NCI-H2171 treated with DMSO at 0.1 percent for 48 hours (cell line): ENCODE results near the gene MYT1.
"Not testable (repeated sequence)": the region's sequence is repeated elsewhere in the genome, so short reads cannot be mapped to it uniquely, and the experiment has no call there.

Source experiments
- DNase-seq: peaks from one replicate; lab custom pipeline; 2025; lab: John Stamatoyannopoulos, UW

MYT1 gene

GRCh38 chr20:64166721-64167615 is 2.7 kb downstream of the MYT1 start:
- no peak for DNase-seq

DNA sequence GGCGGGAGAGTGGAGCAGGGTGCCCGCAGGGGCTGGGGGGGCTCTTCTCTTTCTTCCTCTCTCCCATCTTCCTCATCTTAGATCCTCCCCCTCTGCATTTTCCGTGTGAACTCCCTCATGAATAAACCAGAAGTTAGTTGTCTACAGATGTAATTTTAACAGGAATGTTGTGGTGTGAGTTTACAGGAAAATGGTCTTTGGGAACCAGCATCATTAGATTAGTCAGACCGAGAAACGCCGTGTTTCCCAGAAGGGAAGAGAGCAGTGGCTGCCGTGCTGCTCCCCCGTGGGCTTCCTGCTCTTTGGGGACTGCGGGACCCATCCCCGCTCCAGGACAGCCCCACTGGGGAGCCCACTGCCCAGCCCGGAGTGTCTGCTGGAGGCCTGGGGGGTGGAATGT is 3.4 kb downstream of the MYT1 start:
- DNase-seq: no peak

DNA sequence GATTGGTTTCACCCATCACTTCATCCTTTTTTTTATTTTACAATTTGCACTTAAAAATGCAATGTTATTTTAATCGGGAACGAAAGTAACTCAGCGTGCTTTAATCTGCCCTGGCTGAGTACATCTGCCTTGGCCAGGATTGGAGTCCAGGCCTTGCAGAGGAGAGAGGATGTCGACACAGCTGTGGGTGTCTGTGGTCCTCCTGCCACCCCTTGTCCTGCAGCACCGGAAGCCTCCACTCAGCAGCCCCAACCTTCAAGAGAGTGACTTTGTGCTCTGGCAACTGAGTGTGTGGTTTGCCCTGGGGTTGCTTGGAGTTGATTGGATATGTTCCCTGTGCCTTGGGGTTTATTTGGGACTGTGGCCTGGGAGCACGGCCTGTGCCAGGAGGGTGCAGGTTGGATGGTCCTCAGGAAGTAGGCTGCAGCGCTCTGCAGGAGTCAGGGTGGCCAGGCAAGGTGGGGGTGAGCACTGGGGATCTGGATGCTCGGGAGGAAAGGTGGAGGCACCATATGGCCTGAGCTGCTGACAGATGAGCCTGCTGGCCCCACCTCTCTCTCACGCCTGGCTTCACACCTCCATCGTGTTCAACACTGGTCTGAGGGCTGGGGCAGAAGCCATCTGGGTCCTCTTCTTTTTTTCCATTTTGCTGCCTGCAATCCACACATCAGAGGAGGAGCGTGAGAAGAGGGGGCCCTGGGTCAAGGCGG is 4.3 kb downstream of the MYT1 start:
- peak; percentile 97 for DNase-seq

DNA sequence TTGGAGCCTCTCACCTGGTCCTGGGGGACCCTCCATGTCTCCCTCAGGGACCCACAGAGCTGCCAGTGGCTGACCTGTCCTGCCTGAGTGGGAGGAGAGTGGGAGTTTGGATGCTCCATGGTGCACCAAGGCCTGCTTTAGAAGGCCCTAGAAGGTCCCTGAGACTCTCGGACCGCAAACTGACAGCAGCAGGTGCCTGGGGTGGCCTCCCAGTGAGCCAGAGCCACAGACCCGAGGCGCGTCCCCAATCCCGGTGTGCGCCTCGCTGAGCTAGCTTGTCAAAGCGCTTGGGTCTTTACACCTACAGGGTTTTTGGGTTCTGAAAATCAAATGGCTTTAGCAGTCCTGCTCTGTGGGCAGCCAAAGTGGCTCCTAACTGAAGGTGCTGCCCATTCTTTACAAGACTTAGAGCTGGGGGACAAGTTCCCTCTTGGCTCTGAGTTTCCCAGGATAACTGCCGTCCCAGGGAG is 4.9 kb downstream of the MYT1 start:
- no peak for DNase-seq

- no peak for DNase-seq
These were observed 7.0 kb downstream of the MYT1 start for GRCh38 chr20:64171211-64171610.

GRCh38 chr20:64173116-64173515 is 8.9 kb downstream of the MYT1 start:
- DNase-seq: no peak

- DNase-seq: no peak
These were observed 12.3 kb downstream of the MYT1 start for GRCh38 chr20:64176551-64176950.

DNA sequence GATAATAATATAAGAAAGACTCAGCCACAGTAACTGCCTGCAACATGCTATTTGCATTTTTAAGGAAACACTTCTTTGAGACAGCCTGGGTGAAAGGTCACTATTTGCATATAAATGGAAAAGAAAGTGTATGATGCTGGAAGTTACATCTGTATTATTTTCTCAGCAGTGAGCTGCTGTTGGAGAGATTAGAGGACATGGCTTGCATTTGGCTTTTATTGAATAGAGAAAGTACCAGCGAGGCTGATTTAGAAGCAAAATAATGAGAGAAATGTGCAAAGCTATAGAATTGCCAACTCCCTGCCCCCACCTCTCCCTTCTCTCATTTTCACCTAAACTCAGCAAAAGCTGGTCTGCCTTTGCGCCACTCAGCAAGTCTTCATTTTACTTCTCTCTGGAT is 12.7 kb downstream of the MYT1 start:
- DNase-seq: no peak

GRCh38 chr20:64177384-64177783 is 13.1 kb downstream of the MYT1 start:
- DNase-seq: no peak

DNA sequence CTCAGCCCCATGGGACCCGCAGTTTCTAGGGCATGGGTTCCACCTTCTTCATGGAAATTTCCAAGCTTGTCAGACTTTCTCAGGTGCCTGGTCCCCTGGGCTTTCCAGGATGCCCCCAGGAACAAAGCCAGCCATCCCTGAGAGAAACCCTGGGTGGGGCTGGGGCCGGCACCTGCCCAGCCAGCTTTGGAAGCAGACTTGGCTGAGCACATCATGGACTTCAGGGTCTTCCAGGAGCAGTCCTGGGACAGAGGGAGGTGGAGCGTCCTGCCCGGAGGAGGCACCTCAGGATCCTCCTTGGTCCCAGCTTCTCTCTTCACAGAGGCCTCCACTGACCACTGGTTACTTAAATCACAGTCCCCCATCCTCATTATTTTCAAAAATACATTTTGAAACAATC is 13.5 kb downstream of the MYT1 start:
- no peak for DNase-seq

DNA sequence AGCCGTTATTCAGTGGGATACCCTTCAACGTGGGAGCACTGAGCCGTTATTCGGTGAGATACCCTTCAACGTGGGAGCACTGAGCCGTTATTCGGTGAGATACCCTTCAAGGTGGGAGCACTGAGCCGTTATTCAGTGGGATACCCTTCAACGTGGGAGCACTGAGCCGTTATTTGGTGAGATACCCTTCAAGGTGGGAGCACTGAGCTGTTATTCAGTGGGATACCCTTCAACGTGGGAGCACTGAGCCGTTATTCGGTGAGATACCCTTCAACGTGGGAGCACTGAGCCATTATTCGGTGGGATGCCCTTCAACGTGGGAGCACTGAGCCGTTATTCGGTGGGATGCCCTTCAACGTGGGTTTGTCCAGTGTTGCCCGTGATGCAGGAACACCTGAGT is 14.7 kb downstream of the MYT1 start:
- not testable (repeated sequence) for DNase-seq

DNA sequence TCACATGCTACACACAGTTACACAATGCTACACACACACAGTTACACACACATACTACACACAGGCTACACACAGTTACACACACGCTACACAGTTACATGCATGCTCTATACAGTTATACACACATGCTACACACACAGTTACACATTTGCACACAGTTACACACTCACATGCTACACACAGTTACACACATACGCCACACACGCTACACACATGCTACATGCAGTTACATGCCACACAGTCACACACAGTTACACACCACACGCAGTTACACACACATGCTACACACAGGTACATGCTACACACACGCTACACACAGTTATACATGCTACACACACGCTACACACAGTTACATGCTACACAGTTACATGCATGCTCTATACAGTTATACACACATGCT is 15.6 kb downstream of the MYT1 start:
- DNase-seq: no peak

GRCh38 chr20:64180673-64181072 is 16.4 kb downstream of the MYT1 start:
- DNase-seq: no peak

DNA sequence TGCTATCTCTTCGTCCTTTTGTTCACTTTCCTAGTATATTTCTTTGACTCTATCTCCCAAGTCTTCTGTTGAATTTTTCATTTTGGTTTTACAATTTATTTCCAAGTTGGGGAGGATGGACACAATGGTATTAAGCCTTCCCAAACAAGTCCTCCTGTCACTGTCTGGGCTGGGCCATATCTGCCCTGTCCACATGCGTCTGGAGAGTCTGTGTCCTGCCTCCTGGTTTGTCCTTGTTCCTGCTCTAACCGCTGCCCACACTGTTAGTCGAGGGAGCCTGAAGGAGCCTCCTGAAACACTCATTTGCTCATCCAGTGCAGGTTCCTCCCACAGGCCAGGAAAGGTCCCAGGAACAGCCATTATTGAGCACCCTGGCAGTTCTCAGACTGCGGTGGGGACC is 17.1 kb downstream of the MYT1 start:
- DNase-seq: no peak

GRCh38 chr20:64182146-64182865 is 18.1 kb downstream of the MYT1 start:
- DNase-seq: no peak

GRCh38 chr20:64183313-64183712 is 19.1 kb downstream of the MYT1 start:
- no peak for DNase-seq

- no peak for DNase-seq
These were observed 20.5 kb downstream of the MYT1 start for GRCh38 chr20:64184795-64185194.

- DNase-seq: no peak
These were observed 21.1 kb downstream of the MYT1 start for GRCh38 chr20:64185276-64185900.

- DNase-seq: no peak
These were observed 21.9 kb downstream of the MYT1 start for GRCh38 chr20:64186071-64186598.

GRCh38 chr20:64187213-64187612 is 23.0 kb downstream of the MYT1 start:
- DNase-seq: not testable (repeated sequence)

DNA sequence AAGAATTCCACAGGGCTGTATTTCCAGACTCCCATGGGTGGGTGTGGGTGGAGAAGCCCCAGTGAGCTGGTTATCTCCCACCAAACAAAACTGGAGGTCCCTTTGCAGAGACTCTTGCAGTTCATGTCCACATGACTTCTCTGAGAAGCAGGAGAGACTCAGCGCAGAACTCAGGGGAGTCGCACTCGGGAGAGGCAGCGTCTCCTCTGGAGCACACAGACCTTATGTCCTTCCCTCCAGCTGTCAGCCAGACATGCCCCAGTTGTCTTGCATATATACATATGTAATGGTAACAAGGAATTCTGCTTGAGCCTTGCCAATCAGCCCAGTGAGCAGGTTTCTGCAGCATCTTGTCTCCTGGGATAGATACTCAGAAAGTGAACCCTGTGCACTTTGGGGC is 23.8 kb downstream of the MYT1 start:
- DNase-seq: no peak
